HepG2 (cell line): ENCODE data around the gene PIGC. TPM values are rescaled to one million over a fixed set of nuclear protein-coding genes. Genes with fewer than 3 reads are reported as not detected.

ENCODE experiments used
- ATAC-seq: fragments of 200-7000 bp; cut with Tn5 transposase; 3 replicates; pipeline ENCODE4 v1.9.1; 2020; ENCODE audit warnings: mild to moderate bottlenecking, moderate library complexity
- BruUV-seq: library from RNA; stranded (reverse); fragments of 400-500 nt; replicated peaks from 2 replicates; lab custom pipeline; 2021; lab: Mats Ljungman, UMichigan
- CTCF ChIA-PET: fragments of 300-600 bp; formaldehyde crosslinking; extraction: SDS; loops from one replicate; lab custom pipeline; 2021; ENCODE audit warnings: low total read pairs, inconsistent platforms, low intra/inter-chr PET ratio; lab: Yijun Ruan, JAX
- POLR2A ChIA-PET: fragments of 350-600 bp; sonication (Branson Sonifier 250); formaldehyde crosslinking; loops from one replicate; lab custom pipeline; 2020; ENCODE audit warnings: antibody characterized with exemption, inconsistent platforms; lab: Yijun Ruan, JAX
- DNase-seq: peaks from one replicate; pipeline ENCODE4 v3.0.0-alpha.2; 2015; ENCODE audit warnings: low spot score
- FAIRE-seq: peaks from 3 replicates; lab custom pipeline; 2011; peaks lifted over from hg19 to GRCh38; lab: Jason Lieb, UNC
- H2AFZ ChIP-seq: one replicate; pipeline ENCODE4 v1.6.1; 2011; ENCODE audit warnings: low read length, inconsistent platforms
- H3K27ac ChIP-seq: fragments of 300-600 bp; 3 replicates; pipeline ENCODE4 v1.8.0; 2011; ENCODE audit warnings: mixed run types, mild to moderate bottlenecking, mixed read lengths, low read length, inconsistent platforms; ENCODE audit not compliant: insufficient read depth; ENCODE audit errors: extremely low read length
- H3K27me3 ChIP-seq, 2 experiments: fragments of 200-600 bp in 1 of 2; 2 replicates in 1 of 2; 3 replicates in 1 of 2; pipeline versions ENCODE4 v1.6.0 to v1.8.0; 2011; ENCODE audit warnings: low read length in 2 of 2, mild to moderate bottlenecking in 2 of 2, moderate library complexity in 2 of 2, inconsistent platforms in 1 of 2; ENCODE audit not compliant: insufficient read depth in 2 of 2, control insufficient read depth in 1 of 2
- H3K36me3 ChIP-seq, 2 experiments: fragments of 200-600 bp in 1 of 2; replicated peaks in 1 of 2; 2 replicates in 1 of 2; 3 replicates in 1 of 2; pipeline versions ENCODE4 v1.5.1 to v1.8.0; 2011; ENCODE audit warnings: low read length in 2 of 2, inconsistent platforms in 1 of 2; ENCODE audit not compliant: insufficient read depth in 2 of 2, control insufficient read depth in 1 of 2
- H3K4me1 ChIP-seq: 2 replicates; pipeline ENCODE4 v1.5.1; 2012; ENCODE audit warnings: low read length, inconsistent platforms; ENCODE audit not compliant: insufficient read depth
- H3K4me2 ChIP-seq: 2 replicates; pipeline ENCODE4 v1.6.0; 2011; ENCODE audit warnings: low read depth, low read length, inconsistent platforms
- H3K4me3 ChIP-seq, 3 experiments: fragments of 200-600 bp in 1 of 3; sonication (generic), shearing (Covaris generic) in 1 of 3; replicated peaks in 1 of 3; 2 replicates each; pipeline ENCODE4 v1.5.1; 2011 to 2016; ENCODE audit warnings: low read length in 3 of 3, inconsistent platforms in 2 of 3, low read depth in 2 of 3, mild to moderate bottlenecking in 2 of 3, control low read depth in 1 of 3, mixed read lengths in 1 of 3; ENCODE audit not compliant: insufficient read depth in 1 of 3
- H3K79me2 ChIP-seq: one replicate; pipeline ENCODE4 v1.6.1; 2011; ENCODE audit warnings: low read length, inconsistent platforms; ENCODE audit not compliant: insufficient read depth
- H3K9ac ChIP-seq: 2 replicates; pipeline ENCODE4 v1.6.0; 2011; ENCODE audit warnings: mild to moderate bottlenecking, low read depth, low read length, inconsistent platforms; ENCODE audit not compliant: insufficient read depth
- H3K9me3 ChIP-seq: 2 replicates; pipeline ENCODE4 v1.5.1; 2012; ENCODE audit warnings: mild to moderate bottlenecking, low read length
- H4K20me1 ChIP-seq: 2 replicates; pipeline ENCODE4 v1.6.0; 2011; ENCODE audit warnings: inconsistent platforms, mild to moderate bottlenecking, low read length, moderate library complexity; ENCODE audit not compliant: insufficient read depth
- ARNT ChIP-seq: fragments of 450-650 bp; IDR thresholded peaks from 2 replicates; pipeline ENCODE4 v1.6.1; 2017
- BRCA1 ChIP-seq: sonication (generic); formaldehyde crosslinking; IDR thresholded peaks from 2 replicates; pipeline ENCODE4 v1.4.0; 2020; ENCODE audit warnings: missing genetic modification reagents
- FOXA3 ChIP-seq: IDR thresholded peaks from 2 replicates; pipeline ENCODE4 v1.6.1; 2016; ENCODE audit warnings: missing genetic modification reagents, missing compliant biosample characterization
- HMG20A ChIP-seq: IDR thresholded peaks from 2 replicates; pipeline ENCODE4 v1.6.1; 2016; ENCODE audit warnings: borderline replicate concordance
- HNF4A ChIP-seq: sonication (generic); formaldehyde crosslinking; IDR thresholded peaks from 2 replicates; pipeline ENCODE4 v1.4.0; 2020; ENCODE audit warnings: missing genetic modification reagents
- KLF13 ChIP-seq: sonication (generic); formaldehyde crosslinking; IDR thresholded peaks from 2 replicates; pipeline ENCODE4 v1.4.0; 2020; ENCODE audit warnings: mild to moderate bottlenecking, missing genetic modification reagents
- MAFF ChIP-seq: IDR thresholded peaks from 2 replicates; pipeline ENCODE4 v1.6.1; 2011; ENCODE audit warnings: low read depth, low read length, improper control_type of control experiment
- MXD4 ChIP-seq: IDR thresholded peaks from 2 replicates; pipeline ENCODE4 v1.6.1; 2016; ENCODE audit warnings: mild to moderate bottlenecking, missing biosample characterization, missing genetic modification reagents
- NFYC ChIP-seq: IDR thresholded peaks from 2 replicates; pipeline ENCODE4 v1.6.1; 2016; ENCODE audit warnings: missing genetic modification reagents, missing compliant biosample characterization
- SATB2 ChIP-seq: sonication (generic); formaldehyde crosslinking; IDR thresholded peaks from 2 replicates; pipeline ENCODE4 v1.5.0; 2020; ENCODE audit warnings: missing genetic modification reagents
- SETDB1 ChIP-seq: sonication (generic); formaldehyde crosslinking; IDR thresholded peaks from 2 replicates; pipeline ENCODE4 v1.5.1; 2020; ENCODE audit warnings: missing genetic modification reagents, mild to moderate bottlenecking, borderline replicate concordance
- TGIF2 ChIP-seq: IDR thresholded peaks from 2 replicates; pipeline ENCODE4 v1.6.1; 2016; ENCODE audit warnings: control low read depth, missing compliant biosample characterization
- ZNF619 ChIP-seq: sonication (generic); formaldehyde crosslinking; IDR thresholded peaks from 2 replicates; pipeline ENCODE4 v1.4.0; 2020; ENCODE audit warnings: mild to moderate bottlenecking, missing genetic modification reagents
- ZNF737 ChIP-seq: sonication (generic); formaldehyde crosslinking; IDR thresholded peaks from 2 replicates; pipeline ENCODE4 v1.5.0; 2020; ENCODE audit warnings: missing genetic modification reagents, mild to moderate bottlenecking, borderline replicate concordance
- ZNF891 ChIP-seq: sonication (generic); formaldehyde crosslinking; IDR thresholded peaks from 2 replicates; pipeline ENCODE4 v1.5.0; 2020; ENCODE audit warnings: mild to moderate bottlenecking, missing genetic modification reagents
- WGBS: methylation state at CpG from one replicate; pipeline ENCODE4 v1.1.6; 2017; ENCODE audit warnings: low lambda C conversion rate; 5-methylcytosine and 5-hydroxymethylcytosine counted together
- in situ Hi-C: cut with HindIII; loops from 2 replicates; pipeline ENCODE4 v1.10.0; 2017; ENCODE audit warnings: low pct_unique_long_range_greater_than_20kb; ENCODE audit not compliant: extremely low pct_ligation_motif_present
- intact Hi-C: fragments of 100-400 bp; cut with micrococcal nuclease; formaldehyde crosslinking; loops from one replicate; pipeline ENCODE4 v1.10.0; 2022; ENCODE audit not compliant: unreplicated experiment
- polyA plus RNA-seq, 8 experiments: library from polyadenylated mRNA; depleted of rRNA in 3 of 8; stranded (reverse) in 7 of 8; unstranded in 1 of 8; fragments of >200 nt; fragmentation: Illumina TruSeq in 4 of 8; extraction: Trizol in 4 of 8; gene quantifications; 2 replicates each; pipeline versions ENCODE4 v1.2.1 to v1.2.3, GENCODE V29; 2011 to 2016; ENCODE audit warnings: low read depth in 4 of 8, missing spikeins in 1 of 8, mixed read lengths in 1 of 8; ENCODE audit not compliant: insufficient read depth in 1 of 8
- total RNA-seq, 5 experiments: library from RNA; depleted of rRNA; stranded (reverse); fragments of >200 nt; fragmentation: Illumina TruSeq; extraction: Trizol; gene quantifications; 2 replicates each; pipeline ENCODE4 v1.2.3, GENCODE V29; 2016; ENCODE audit warnings: low read depth in 1 of 5
- TF ChIP-seq, protein P1 (sequence below): sonication (generic); formaldehyde crosslinking; IDR thresholded peaks from 2 replicates; pipeline ENCODE4 v1.8.1; 2023; ENCODE audit warnings: mild to moderate bottlenecking, moderate library complexity, missing genetic modification reagents

PIGC gene
- total and polyA plus RNA-seq, 2 of the 13 experiments (the other 11 are each of a cell fraction or from before 2014, with no cell fraction given) = 26.7 to 29.5 TPM

DNA sequence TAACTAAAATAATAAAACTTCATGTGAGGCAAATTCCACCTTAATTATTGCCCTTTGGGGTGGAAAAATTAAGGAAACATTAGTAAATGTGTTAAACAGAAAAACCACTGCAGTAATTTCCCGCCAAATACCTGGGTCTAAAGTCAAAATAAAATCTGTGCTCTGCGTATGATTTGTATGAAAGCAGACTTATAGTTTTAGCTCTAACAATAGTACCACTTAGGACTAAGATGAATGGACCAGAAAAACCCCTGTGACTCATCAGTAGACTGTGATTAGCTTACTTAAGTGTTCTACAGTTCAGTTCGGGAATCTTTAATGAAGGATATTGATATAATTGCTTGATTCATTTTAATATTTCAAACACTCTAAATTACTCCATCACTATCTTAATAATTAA, 46.6 kb downstream of the PIGC start:
- Histone ChIP-seq H3K9me3 (no peaks in the 10 kb centered on the region), H3K27me3 (no peaks in the 10 kb centered on the region; a peak in 1 of 5 replicates), H2AFZ (no peak overlapping the region), H3K4me1 (peaks cover 24% of the 10 kb centered on the region), H3K4me3 (no peak overlapping the region), H3K4me2 (no peak overlapping the region), H3K9ac (no peak overlapping the region), H3K36me3 (no peaks in the 10 kb centered on the region), H3K27ac (no peak overlapping the region), H4K20me1 (no peaks in the 10 kb centered on the region), H3K79me2 (no peaks in the 10 kb centered on the region)
- FAIRE-seq (no peak), ATAC-seq (no peak), DNase-seq (no peak)
- WGBS = 78% methylated on average over 3 of the region's 3 CpGs
- ChIA-PET POLR2A (no interaction called here), CTCF (no interaction called here)
- no TSS peak for BruUV-seq
- in situ Hi-C loops = loop anchor here (10.0 kb wide), 1 partner anchor 392 kb away; no protein-coding TSS in a partner anchor
- no peak for TF ChIP-seq TGIF2 (CRISPR knock-in tag)
- no peak for TF ChIP-seq MXD4 (CRISPR knock-in tag)
- TF ChIP-seq ZNF737 (CRISPR knock-in tag) = no peak
- TF ChIP-seq MAFF = no peak
- TF ChIP-seq HNF4A (CRISPR knock-in tag) = no peak
- no peak for TF ChIP-seq ZNF619 (CRISPR knock-in tag)
- no peak for TF ChIP-seq HMG20A (CRISPR knock-in tag)
- TF ChIP-seq NFYC = no peak
- no peak for TF ChIP-seq KLF13 (CRISPR knock-in tag)
- no peak for TF ChIP-seq SATB2 (CRISPR knock-in tag)
- TF ChIP-seq FOXA3 (CRISPR knock-in tag) = no peak
- intact Hi-C loops = loop anchor here (5.0 kb wide), 1 partner anchor 130 kb away; no protein-coding TSS in a partner anchor

DNA sequence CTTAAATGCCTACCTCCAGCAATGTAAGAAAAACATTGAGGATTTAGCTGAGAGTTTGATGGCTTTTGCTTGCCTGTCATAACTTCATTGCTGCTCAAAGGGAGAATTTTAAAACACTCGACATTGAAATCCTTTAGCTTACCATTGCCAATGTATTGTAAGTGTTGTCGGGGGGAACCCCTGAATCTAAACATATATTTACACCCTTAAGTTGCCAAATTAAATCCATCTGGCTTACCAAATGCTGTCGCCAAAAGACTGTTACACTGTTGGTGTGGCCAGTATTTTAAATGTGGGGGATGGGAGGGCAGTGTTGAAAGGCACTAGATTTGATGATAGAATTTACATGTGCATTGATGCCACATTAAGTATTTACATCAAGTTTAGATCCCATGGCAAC, 48.3 kb downstream of the PIGC start:
- no peak overlapping the region for H3K4me2 ChIP-seq
- no peak overlapping the region for H2AFZ ChIP-seq
- 73% methylated on average over 3 of the region's 3 CpGs for WGBS
- H3K9me3 ChIP-seq = no peaks in the 10 kb centered on the region
- H3K36me3 ChIP-seq = no peaks in the 10 kb centered on the region
- no peak overlapping the region for H3K9ac ChIP-seq
- H3K4me3 ChIP-seq = no peak overlapping the region
- peaks cover 28% of the 10 kb centered on the region for H3K4me1 ChIP-seq
- H3K27me3 ChIP-seq = no peaks in the 10 kb centered on the region; a peak in 1 of 5 replicates
- H3K79me2 ChIP-seq = no peaks in the 10 kb centered on the region
- no peaks in the 10 kb centered on the region for H4K20me1 ChIP-seq
- ChIA-PET POLR2A (no interaction called here), CTCF (no interaction called here)
- ATAC-seq (no peak), DNase-seq (no peak), FAIRE-seq (no peak)
- in situ Hi-C loops = loop anchor here (10.0 kb wide), 1 partner anchor 391 kb away; no protein-coding TSS in a partner anchor
- intact Hi-C loops = loop anchor here (5.0 kb wide), 1 partner anchor 128 kb away; no protein-coding TSS in a partner anchor
- H3K27ac ChIP-seq = no peak overlapping the region
- TF ChIP-seq, protein P1, sequence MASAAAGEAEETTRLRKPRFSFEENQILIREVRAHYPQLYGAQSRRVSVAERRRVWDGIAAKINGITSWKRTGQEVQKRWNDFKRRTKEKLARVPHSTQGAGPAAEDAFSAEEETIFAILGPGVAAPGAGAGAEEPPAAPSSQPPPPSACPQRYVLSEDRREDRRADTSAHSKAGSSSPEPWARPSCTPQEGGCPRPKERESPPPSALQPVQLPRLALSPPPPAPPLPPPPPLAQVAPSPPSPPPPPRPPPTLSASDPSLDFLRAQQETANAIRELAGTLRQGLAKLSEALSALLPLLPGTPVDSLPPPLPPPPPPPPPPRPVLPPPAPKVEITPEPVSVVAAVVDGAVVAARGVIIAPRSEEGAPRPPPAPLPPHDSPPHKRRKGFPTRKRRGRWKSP (CRISPR knock-in tag) = no peak
- TF ChIP-seq ZNF891 (CRISPR knock-in tag) = no peak
- no peak for TF ChIP-seq SETDB1 (CRISPR knock-in tag)
- no peak for TF ChIP-seq BRCA1
- no peak for TF ChIP-seq ARNT
- no TSS peak for BruUV-seq
